IPS-18a (cell line): ENCODE data around the gene TNNT3.

Experiments used
- H3K27ac ChIP-seq: one replicate; pipeline ENCODE4 v1.5.1; 2013; ENCODE audit warnings: low read length
- H3K27me3 ChIP-seq: one replicate; pipeline ENCODE4 v1.6.1; 2013; ENCODE audit warnings: mild to moderate bottlenecking, low read length; ENCODE audit not compliant: control insufficient read depth, insufficient read depth
- H3K36me3 ChIP-seq: one replicate; pipeline ENCODE4 v1.6.1; 2013; ENCODE audit warnings: low read depth, low read length; ENCODE audit not compliant: control insufficient read depth
- H3K4me1 ChIP-seq: one replicate; pipeline ENCODE4 v1.6.1; 2013; ENCODE audit warnings: low read depth, low read length; ENCODE audit not compliant: control insufficient read depth
- H3K4me3 ChIP-seq: one replicate; pipeline ENCODE4 v1.5.1; 2013; ENCODE audit warnings: low read length
- H3K9ac ChIP-seq: one replicate; pipeline ENCODE4 v1.6.1; 2013; ENCODE audit warnings: mild to moderate bottlenecking, low read length, moderate library complexity
- H3K9me3 ChIP-seq: one replicate; pipeline ENCODE4 v1.6.1; 2013; ENCODE audit warnings: low read depth, low read length; ENCODE audit not compliant: control insufficient read depth

The TNNT3 gene

DNA sequence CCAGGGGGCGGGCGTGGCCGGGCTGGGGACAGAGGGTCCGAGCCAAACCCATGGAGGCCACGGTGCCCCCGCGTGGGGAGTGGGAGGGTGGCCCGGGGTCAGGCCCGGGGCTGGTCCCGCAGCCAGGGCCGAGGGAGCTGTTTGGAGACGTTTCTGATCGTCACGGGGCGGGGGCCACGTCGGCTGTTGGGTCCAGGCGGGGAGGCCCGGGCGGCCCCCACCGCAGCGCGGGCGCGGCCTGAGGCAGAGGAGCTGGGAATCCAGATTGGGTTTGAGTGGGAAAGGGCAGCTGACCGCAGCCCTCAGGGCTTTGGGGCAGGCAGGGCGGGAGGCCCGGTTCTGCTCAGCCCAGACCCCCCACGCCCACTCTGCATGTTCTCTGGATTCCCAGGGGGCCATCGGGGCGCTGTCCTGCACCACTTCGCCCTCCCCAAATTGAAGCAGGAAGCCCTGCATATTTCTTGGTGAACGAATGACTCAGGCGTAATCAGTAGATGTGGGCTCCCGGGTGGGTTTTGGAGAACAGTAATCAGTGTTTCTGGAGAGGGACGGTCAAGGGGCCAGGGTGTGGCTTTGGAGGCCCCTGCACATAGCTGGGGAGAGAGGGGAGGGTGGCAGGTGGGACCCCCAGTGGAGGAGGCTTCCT is 28.2 kb downstream of the TNNT3 start:
- H3K27ac ChIP-seq, result no peak overlapping the region
- H3K9ac ChIP-seq, result no peak overlapping the region
- H3K36me3 ChIP-seq, result no peaks in the 10 kb centered on the region
- no peaks in the 10 kb centered on the region for H3K9me3 ChIP-seq
- H3K27me3 ChIP-seq, result no peaks in the 10 kb centered on the region
- no peak overlapping the region for H3K4me3 ChIP-seq
- no peaks in the 10 kb centered on the region for H3K4me1 ChIP-seq

DNA sequence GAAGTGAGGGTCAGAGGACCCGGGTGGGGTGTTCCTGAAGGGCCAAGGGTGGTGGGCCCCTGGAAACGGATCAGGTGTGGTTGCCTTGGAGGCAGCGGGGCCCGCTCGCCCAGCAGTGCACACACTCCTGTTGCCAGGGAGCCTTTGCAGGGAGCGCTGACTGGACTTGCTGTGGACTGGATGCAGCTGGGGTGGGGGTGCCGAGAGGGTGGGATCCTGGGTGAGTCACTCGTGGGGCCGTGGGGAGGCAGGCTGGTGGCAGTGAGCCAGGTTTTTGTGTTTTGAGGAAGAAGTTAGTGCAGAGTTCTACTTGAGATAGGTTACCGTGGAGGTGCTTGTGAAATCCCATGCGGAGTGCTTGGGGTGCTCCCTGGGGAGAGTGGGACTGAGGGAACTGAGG is 28.9 kb downstream of the TNNT3 start:
- Histone ChIP-seq H3K4me1 (no peaks in the 10 kb centered on the region), H3K9me3 (no peaks in the 10 kb centered on the region), H3K9ac (no peak overlapping the region), H3K27me3 (no peaks in the 10 kb centered on the region), H3K27ac (no peak overlapping the region), H3K4me3 (no peak overlapping the region), H3K36me3 (no peaks in the 10 kb centered on the region)

DNA sequence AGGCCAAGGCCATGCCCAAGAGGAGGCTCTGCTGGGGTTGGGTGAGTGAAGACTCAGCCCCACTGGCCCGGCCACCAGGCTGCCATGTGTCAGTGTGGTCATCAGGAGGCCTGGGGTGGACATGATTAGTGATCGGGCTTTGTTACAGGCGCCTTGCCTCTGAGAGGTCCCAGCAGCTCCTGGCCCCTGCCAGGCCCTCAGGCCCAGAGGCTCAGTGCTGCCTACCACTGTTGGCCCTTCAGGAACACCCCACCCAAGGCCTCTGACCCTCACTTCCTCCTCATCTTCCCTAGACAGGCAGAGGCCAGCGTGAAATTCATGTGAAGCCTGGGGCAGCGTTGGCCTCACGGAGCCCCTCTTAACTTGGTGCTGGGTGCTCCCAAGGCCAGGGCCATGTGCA is 29.8 kb downstream of the TNNT3 start:
- H3K27me3 ChIP-seq, result no peaks in the 10 kb centered on the region
- no peaks in the 10 kb centered on the region for H3K36me3 ChIP-seq
- H3K9ac ChIP-seq, result no peak overlapping the region
- no peak overlapping the region for H3K27ac ChIP-seq
- H3K4me1 ChIP-seq, result no peaks in the 10 kb centered on the region
- H3K4me3 ChIP-seq, result no peak overlapping the region
- H3K9me3 ChIP-seq, result no peaks in the 10 kb centered on the region

DNA sequence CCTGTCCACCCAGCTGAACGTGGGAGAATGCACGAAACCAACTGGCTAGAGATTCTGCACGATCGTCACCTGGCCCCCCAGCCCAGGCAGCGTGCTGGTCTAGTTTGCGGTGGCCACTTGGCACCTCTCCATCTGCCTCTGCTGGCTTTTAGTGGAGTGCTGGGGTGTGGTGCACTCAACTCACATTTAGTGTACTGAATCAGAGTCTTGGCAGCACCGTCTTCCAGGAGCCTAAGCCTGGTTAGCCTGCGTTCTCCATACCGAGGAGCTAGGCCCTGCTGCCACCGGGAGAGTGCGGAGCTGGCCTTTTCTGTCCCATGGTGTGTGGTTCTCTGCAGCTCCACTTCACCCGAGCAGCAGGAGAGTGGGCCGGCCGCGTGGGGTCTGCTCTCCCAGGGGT is 30.4 kb downstream of the TNNT3 start:
- no peaks in the 10 kb centered on the region for H3K27me3 ChIP-seq
- H3K9me3 ChIP-seq, result no peaks in the 10 kb centered on the region
- no peak overlapping the region for H3K27ac ChIP-seq
- no peaks in the 10 kb centered on the region for H3K36me3 ChIP-seq
- no peak overlapping the region for H3K4me3 ChIP-seq
- H3K9ac ChIP-seq, result no peak overlapping the region
- no peaks in the 10 kb centered on the region for H3K4me1 ChIP-seq

DNA sequence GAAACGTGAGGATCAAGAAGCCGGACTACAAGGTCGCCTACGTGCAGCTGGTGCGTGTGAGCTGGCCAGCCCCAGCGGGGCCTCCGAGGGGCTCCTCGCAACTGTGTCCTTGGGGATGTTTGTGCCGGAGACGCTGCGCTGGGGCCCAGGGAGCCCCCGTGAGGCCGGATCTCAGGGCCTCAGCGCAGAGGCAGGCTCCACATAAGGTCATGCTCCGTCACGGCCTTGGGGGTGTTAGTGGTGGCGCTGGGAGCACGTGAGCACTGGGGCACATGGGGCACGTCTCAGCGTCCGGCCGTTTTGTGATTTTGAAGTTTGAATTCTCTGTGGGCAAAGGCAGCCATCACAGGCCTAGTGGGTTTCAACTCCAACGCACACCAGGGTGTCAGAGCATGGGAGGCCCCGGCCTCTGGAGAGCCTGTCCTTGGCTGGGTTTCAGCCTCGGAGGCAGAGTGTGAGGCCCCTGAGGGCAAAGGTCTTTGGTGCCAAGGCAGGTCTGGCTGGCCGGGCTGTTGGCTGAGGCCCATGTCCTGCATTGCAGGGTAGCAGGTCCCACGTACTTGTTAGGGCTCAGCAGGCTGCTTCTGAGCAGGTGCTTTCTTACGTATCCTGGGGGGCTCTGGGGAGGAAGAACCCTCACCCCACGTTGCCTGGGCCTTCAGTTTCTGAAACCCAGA is 33.4 kb downstream of the TNNT3 start:
- Histone ChIP-seq H3K9me3 (no peaks in the 10 kb centered on the region), H3K27ac (no peak overlapping the region), H3K4me3 (no peak overlapping the region), H3K9ac (no peak overlapping the region), H3K27me3 (no peaks in the 10 kb centered on the region), H3K4me1 (no peaks in the 10 kb centered on the region), H3K36me3 (no peaks in the 10 kb centered on the region)

DNA sequence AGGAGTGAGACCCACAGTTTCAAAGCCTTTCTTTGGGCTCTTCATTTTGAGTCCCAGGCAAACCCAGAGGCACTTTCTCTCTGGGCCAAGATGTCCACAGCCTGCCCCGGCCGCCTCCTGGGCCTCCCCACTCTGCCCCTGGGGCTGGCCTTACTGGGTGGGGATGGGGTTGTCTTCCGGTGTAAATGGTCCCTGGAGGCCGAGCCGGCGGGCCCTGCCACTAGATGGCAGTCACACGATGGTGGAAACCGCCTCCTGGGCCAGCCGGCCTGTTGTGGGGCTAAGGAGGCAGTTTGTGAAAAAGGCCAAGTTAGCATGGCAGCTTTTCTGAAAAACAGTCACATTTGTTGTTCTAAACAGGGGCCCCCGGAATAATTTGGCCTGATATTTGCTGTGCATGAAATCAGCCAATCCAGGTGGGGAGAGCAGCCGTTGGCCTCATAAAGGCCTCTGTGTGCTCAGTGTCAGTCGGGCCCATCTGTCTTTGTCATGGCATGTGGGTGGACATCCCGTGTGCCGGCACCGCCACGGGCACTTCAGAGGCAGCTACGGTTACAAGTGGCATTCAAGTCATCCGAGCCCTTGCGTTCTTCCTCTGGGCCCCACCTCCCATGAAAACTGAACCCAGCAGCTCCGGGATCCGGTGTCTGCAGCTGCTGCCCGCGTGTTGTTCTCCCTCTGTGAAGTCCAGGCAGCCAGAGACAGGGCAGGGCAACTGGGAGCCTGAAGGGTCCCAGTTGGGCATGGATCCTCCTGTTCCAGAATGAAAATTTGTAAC is 34.2 kb downstream of the TNNT3 start:
- Histone ChIP-seq H3K36me3 (no peaks in the 10 kb centered on the region), H3K4me1 (no peaks in the 10 kb centered on the region), H3K27ac (no peak overlapping the region), H3K27me3 (no peaks in the 10 kb centered on the region), H3K4me3 (no peak overlapping the region), H3K9ac (no peak overlapping the region), H3K9me3 (no peaks in the 10 kb centered on the region)

DNA sequence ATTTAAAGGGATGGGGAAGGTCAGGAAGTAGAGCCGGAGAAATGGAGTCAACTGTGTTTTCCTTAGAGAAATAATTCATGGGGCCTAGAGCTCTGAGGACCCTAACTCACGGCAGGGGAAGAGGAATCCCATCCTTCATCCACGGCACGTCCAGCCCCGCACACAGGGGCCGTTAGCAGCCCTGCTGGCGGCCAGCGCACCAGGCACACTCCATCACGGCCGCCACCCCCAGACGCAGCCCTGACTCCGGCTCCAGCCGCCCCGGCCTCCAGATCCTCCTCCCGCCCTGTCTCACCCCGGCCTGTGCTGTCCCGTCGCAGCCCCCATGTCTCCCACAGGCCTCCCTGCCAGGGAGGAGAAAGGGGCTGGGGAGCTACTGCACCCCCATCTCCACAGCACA is 38.9 kb downstream of the TNNT3 start:
- H3K36me3 ChIP-seq, result no peaks in the 10 kb centered on the region
- H3K9ac ChIP-seq, result no peak overlapping the region
- no peak overlapping the region for H3K4me3 ChIP-seq
- no peaks in the 10 kb centered on the region for H3K9me3 ChIP-seq
- H3K4me1 ChIP-seq, result no peaks in the 10 kb centered on the region
- H3K27me3 ChIP-seq, result no peaks in the 10 kb centered on the region
- H3K27ac ChIP-seq, result no peak overlapping the region

DNA sequence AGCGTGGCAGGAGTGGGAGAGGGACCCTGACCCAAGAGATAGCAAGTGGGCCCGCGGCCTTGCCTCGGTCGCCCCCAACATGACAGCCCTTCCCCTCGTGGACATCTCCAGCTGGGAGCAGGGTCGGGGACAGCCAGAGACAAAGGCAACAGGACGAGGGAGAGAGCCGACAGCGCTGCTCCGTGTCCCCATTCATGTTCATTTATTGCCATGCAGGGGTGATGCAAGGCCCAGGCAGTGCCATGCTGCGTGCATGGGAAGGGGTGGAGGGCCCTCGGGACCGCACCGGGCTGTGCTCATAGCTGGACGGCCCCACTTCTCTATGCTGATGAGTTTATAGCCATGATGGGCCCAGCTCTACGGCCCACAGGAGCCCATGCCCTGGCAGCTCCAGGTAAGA is 40.3 kb downstream of the TNNT3 start:
- no peak overlapping the region for H3K9ac ChIP-seq
- H3K4me1 ChIP-seq, result no peaks in the 10 kb centered on the region
- H3K27ac ChIP-seq, result no peak overlapping the region
- H3K4me3 ChIP-seq, result no peak overlapping the region
- H3K27me3 ChIP-seq, result no peaks in the 10 kb centered on the region
- H3K36me3 ChIP-seq, result no peaks in the 10 kb centered on the region
- H3K9me3 ChIP-seq, result no peaks in the 10 kb centered on the region

DNA sequence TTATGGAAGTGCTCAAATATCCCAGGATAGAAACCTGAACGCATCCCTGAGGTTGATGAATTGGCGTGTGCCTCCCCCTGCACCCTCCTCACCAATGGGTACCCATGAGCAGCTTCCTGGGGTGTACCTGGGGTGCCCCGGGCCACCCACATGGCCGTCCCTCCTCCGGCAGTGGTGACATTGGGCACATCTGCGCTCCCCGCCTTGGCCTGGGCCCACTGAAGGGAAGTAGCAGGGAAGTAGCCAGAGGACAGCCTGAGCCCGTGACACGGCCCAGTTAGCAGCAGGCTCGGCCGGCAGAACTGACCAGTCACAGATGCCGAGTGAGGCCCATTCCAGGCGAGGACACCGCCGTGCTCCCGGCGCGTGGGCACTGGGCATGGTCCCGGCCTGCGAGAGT is 44.4 kb downstream of the TNNT3 start:
- no peak overlapping the region for H3K27ac ChIP-seq

DNA sequence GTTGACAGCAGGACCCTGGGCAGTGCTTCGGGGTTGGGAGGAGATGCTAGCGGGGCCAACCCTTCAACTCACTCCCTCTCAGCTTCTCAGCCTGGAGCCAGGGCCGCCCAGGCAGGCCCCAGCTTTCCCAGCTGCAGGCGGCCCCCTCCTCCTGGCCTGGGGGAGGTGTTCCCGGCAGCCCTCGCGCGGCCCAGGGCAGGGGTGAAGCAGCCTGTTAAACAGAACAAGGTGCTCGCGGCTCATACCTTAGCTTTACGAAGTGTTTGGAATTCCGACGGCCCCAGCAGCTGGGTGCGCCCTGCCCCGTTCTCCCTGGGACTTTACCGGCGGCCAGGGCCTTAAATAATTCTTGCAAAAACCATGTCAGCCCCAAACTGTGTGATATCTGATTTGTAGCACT is 44.8 kb downstream of the TNNT3 start:
- no peak overlapping the region for H3K9ac ChIP-seq
- no peaks in the 10 kb centered on the region for H3K9me3 ChIP-seq
- no peak overlapping the region for H3K27ac ChIP-seq
- no peaks in the 10 kb centered on the region for H3K27me3 ChIP-seq
- no peak overlapping the region for H3K4me3 ChIP-seq
- H3K4me1 ChIP-seq, result no peaks in the 10 kb centered on the region
- H3K36me3 ChIP-seq, result no peaks in the 10 kb centered on the region

More for the DNA sequence above, 44.4 kb downstream of the TNNT3 start:
- Histone ChIP-seq H3K4me3 (no peak overlapping the region), H3K9ac (no peak overlapping the region), H3K9me3 (no peaks in the 10 kb centered on the region), H3K36me3 (no peaks in the 10 kb centered on the region), H3K4me1 (no peaks in the 10 kb centered on the region), H3K27me3 (no peaks in the 10 kb centered on the region)

DNA sequence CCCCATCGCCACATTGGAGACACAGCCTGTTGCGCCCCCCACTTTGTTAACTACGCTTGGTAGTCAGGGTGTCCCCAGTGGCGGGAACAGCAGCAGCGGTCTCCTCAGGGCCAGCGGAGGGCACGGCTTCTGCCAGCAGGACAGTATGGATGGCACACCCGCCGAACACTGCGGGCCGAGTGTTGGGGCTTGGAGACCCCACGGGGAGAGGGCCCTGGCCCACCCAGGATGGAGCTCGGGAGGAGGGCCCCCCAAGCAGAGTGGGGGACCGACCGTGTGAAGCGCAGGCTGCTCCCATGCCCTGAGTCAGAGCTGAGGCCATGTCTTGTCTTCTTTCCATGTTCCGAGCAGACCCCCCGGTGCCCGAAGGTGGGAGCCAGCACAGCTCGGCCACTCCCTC is 45.5 kb downstream of the TNNT3 start:
- no peak overlapping the region for H3K4me3 ChIP-seq
- no peak overlapping the region for H3K27ac ChIP-seq
- no peaks in the 10 kb centered on the region for H3K4me1 ChIP-seq
- no peaks in the 10 kb centered on the region for H3K9me3 ChIP-seq
- no peaks in the 10 kb centered on the region for H3K27me3 ChIP-seq
- no peak overlapping the region for H3K9ac ChIP-seq
- no peaks in the 10 kb centered on the region for H3K36me3 ChIP-seq
